Mammary epithelial cell (primary cell): ENCODE results near the gene RPS5.

Experiments used
- CTCF ChIP-seq, 2 donors: IDR thresholded peaks in 1 of 2; conservative IDR thresholded peaks in 1 of 2; 2 replicates each; pipeline ENCODE4 v1.5.1; 2011 to 2012; ENCODE audit warnings: inconsistent platforms in 2 of 2, low read length in 2 of 2, mild to moderate bottlenecking in 2 of 2, control low read depth in 1 of 2, low read depth in 1 of 2; ENCODE audit not compliant: insufficient read depth in 1 of 2; ENCODE audit errors: extremely low read depth in 1 of 2
- EZH2 ChIP-seq: IDR thresholded peaks from 2 replicates; pipeline ENCODE4 v1.6.1; 2012; ENCODE audit warnings: low read length, inconsistent platforms, borderline replicate concordance

GRCh38 chr19:58397533-58398037 is 10.5 kb downstream of the RPS5 start:
- TF ChIP-seq EZH2 = no peak
- no peak for TF ChIP-seq CTCF (conservative IDR thresholded peaks at IDR 0.05 in 1 of 2, IDR thresholded peaks at IDR 0.05 in 1 of 2; ENCODE audit: extremely low read depth in 1 of 2, insufficient read depth in 1 of 2, low read depth in 1 of 2, low read length in 2 of 2)
